Uterus (tissue), 4 donors: ENCODE results near the gene RHEB. TPM values are rescaled to one million over a fixed set of nuclear protein-coding genes. Genes with fewer than 3 reads are reported as not detected.
A peak's percentile ranks its signal among the peaks of the same experiment; 100 is the strongest.

Experiments
- DNase-seq, 2 donors: peaks; one replicate each; pipeline ENCODE4 v3.0.0-alpha.2; 2019 to 2020
- H3K27ac ChIP-seq, 2 donors: fragments of 200-600 bp; sonication (generic); 1 replicate in 1 of 2; 2 replicates in 1 of 2; pipeline ENCODE4 v1.5.1; 2016 to 2018
- H3K27me3 ChIP-seq, 2 donors: fragments of 200-600 bp; sonication (generic); one replicate each; pipeline ENCODE4 v1.5.1; 2018 to 2019; ENCODE audit warnings: control low read depth in 1 of 2
- H3K36me3 ChIP-seq, 2 donors: fragments of 200-600 bp; sonication (generic); one replicate each; pipeline ENCODE4 v1.5.1; 2019; ENCODE audit warnings: control low read depth in 1 of 2
- H3K4me1 ChIP-seq, 2 donors: fragments of 200-600 bp; sonication (generic); one replicate each; pipeline ENCODE4 v1.5.1; 2018 to 2019; ENCODE audit warnings: control low read depth in 1 of 2
- H3K4me3 ChIP-seq, 2 donors: fragments of 200-600 bp; sonication (generic); 1 replicate in 1 of 2; 2 replicates in 1 of 2; pipeline ENCODE4 v1.5.1; 2018 to 2019; ENCODE audit warnings: mild to moderate bottlenecking in 1 of 2
- H3K9me3 ChIP-seq, 2 donors: fragments of 200-600 bp; sonication (generic); one replicate each; pipeline ENCODE4 v1.5.1; 2019; ENCODE audit warnings: control low read depth in 1 of 2
- CTCF ChIP-seq, 4 experiments: fragments of 200-600 bp in 2 of 4; fragments of 450-650 bp in 2 of 4; sonication (generic) in 2 of 4; IDR thresholded peaks; one replicate each; pipeline ENCODE4 v1.5.1; 2016 to 2019; ENCODE audit warnings: antibody characterized with exemption in 4 of 4, mild to moderate bottlenecking in 2 of 4, moderate library complexity in 1 of 4
- POLR2A ChIP-seq, 2 donors: fragments of 450-650 bp; IDR thresholded peaks; one replicate each; pipeline ENCODE4 v1.6.1; 2016; ENCODE audit warnings: antibody characterized with exemption in 2 of 2, mild to moderate bottlenecking in 1 of 2, moderate library complexity in 1 of 2
- intact Hi-C: fragments of 100-400 bp; cut with DNase I; formaldehyde crosslinking; loops from one replicate; pipeline ENCODE4 v1.15.1; 2023; ENCODE audit warnings: low total_unique reads
- total RNA-seq, 4 donors: library from RNA; depleted of rRNA in 3 of 4; stranded (reverse); fragments of >200 nt in 3 of 4; gene quantifications; one replicate each; pipeline versions ENCODE4 v1.1.0 to v1.2.4, GENCODE V29; 2014 to 2023
- donor health status: DM: yes; HTN: yes; CAD: no.

Gene RHEB
- total RNA-seq, 4 donors from 2014 or later: 69.2 to 135 (median 102) TPM

- Histone ChIP-seq H3K36me3 (no peaks in the 10 kb centered on the region), H3K27me3 (no peaks in the 10 kb centered on the region), H3K27ac (no peak overlapping the region), H3K4me1 (peaks cover 5 to 17% of the 10 kb centered on the region in 2 donors), H3K9me3 (no peaks in the 10 kb centered on the region), H3K4me3 (no peak overlapping the region)
- intact Hi-C loops: loop anchor here (5.0 kb wide), 1 partner anchor 53 kb away; no protein-coding TSS in a partner anchor
- DNase-seq: no peak
- TF ChIP-seq CTCF (IDR thresholded peaks at IDR 0.05): no peak
- TF ChIP-seq POLR2A (IDR thresholded peaks at IDR 0.05): no peak
Measured at GRCh38 chr7:151515276-151515565, 4.5 kb downstream of the RHEB start.

- H3K4me3 ChIP-seq: no peak overlapping the region
- no peaks in the 10 kb centered on the region for H3K9me3 ChIP-seq
- TF ChIP-seq POLR2A (IDR thresholded peaks at IDR 0.05): no peak
- no peak for TF ChIP-seq CTCF (IDR thresholded peaks at IDR 0.05)
- no peak for DNase-seq
- H3K4me1 ChIP-seq: peaks cover 5 to 17% of the 10 kb centered on the region in 2 donors
- H3K27me3 ChIP-seq: no peaks in the 10 kb centered on the region
- H3K36me3 ChIP-seq: no peaks in the 10 kb centered on the region
- H3K27ac ChIP-seq: no peak overlapping the region
- intact Hi-C loops: loop anchor here (5.0 kb wide), 1 partner anchor 52 kb away; no protein-coding TSS in a partner anchor
Measured at GRCh38 chr7:151514461-151515275, 5.0 kb downstream of the RHEB start.

GRCh38 chr7:151513133-151513532 is 6.6 kb downstream of the RHEB start:
- no peaks in the 10 kb centered on the region for H3K27me3 ChIP-seq
- TF ChIP-seq POLR2A (IDR thresholded peaks at IDR 0.05) (no peak), CTCF (IDR thresholded peaks at IDR 0.05) (no peak)
- H3K4me3 ChIP-seq: no peak overlapping the region
- intact Hi-C loops: no loop called here
- H3K9me3 ChIP-seq: no peaks in the 10 kb centered on the region
- no peak for DNase-seq
- no peak overlapping the region for H3K27ac ChIP-seq
- peaks cover 8 to 20% of the 10 kb centered on the region in 2 donors for H3K4me1 ChIP-seq
- H3K36me3 ChIP-seq: no peaks in the 10 kb centered on the region

GRCh38 chr7:151512353-151512752 is 7.3 kb downstream of the RHEB start:
- Histone ChIP-seq H3K36me3 (no peaks in the 10 kb centered on the region), H3K4me1 (peaks cover 12 to 20% of the 10 kb centered on the region in 2 donors), H3K4me3 (no peak overlapping the region), H3K9me3 (no peaks in the 10 kb centered on the region), H3K27ac (peak overlapping the region in 1 of 2 donors; percentile 45), H3K27me3 (no peaks in the 10 kb centered on the region)
- DNase-seq: no peak
- intact Hi-C loops: no loop called here
- TF ChIP-seq CTCF (IDR thresholded peaks at IDR 0.05): no peak
- TF ChIP-seq POLR2A (IDR thresholded peaks at IDR 0.05): no peak

- intact Hi-C loops: no loop called here
- Histone ChIP-seq H3K4me1 (peaks cover 12 to 20% of the 10 kb centered on the region in 2 donors), H3K9me3 (no peaks in the 10 kb centered on the region), H3K27ac (peak overlapping the region in 1 of 2 donors; percentile 45), H3K36me3 (no peaks in the 10 kb centered on the region), H3K4me3 (no peak overlapping the region), H3K27me3 (no peaks in the 10 kb centered on the region)
- TF ChIP-seq CTCF (IDR thresholded peaks at IDR 0.05) (no peak), POLR2A (IDR thresholded peaks at IDR 0.05) (no peak)
- DNase-seq: no peak
Measured at GRCh38 chr7:151511946-151512345, 7.7 kb downstream of the RHEB start.
